Naive thymus-derived CD4-positive, alpha-beta T cell (primary cell): ENCODE data around the gene HLA-DPA1. TPM values are rescaled to one million over a fixed set of nuclear protein-coding genes. Genes with fewer than 3 reads are reported as not detected.
A peak's percentile ranks its signal among the peaks of the same experiment; 100 is the strongest.

Experiments
- ATAC-seq: fragments of 150-1000 bp; cut with Tn5 transposase; 2 replicates; pipeline ENCODE4 v1.10.0; 2021; ENCODE audit warnings: mild to moderate bottlenecking, moderate library complexity
- CTCF ChIA-PET: fragments of 350-600 bp; sonication (Branson Sonifier 250); formaldehyde crosslinking; loops from one replicate; lab custom pipeline; 2021; ENCODE audit warnings: antibody characterized with exemption; lab: Charles Lee
- POLR2A ChIA-PET: fragments of 350-600 bp; sonication (Branson Sonifier 250); formaldehyde crosslinking; loops from one replicate; lab custom pipeline; 2021; ENCODE audit warnings: antibody characterized with exemption, inconsistent platforms; lab: Charles Lee
- DNase-seq, 9 donors: peaks; one replicate each; pipeline versions ENCODE4 v3.0.0 to v3.0.0-alpha.2; 2020 to 2022; ENCODE audit warnings: mixed read lengths in 1 of 9
- H3K27ac ChIP-seq: one replicate; pipeline ENCODE4 v1.7.0; 2013; ENCODE audit warnings: mild to moderate bottlenecking, low read depth, low read length, moderate library complexity
- H3K27me3 ChIP-seq, 2 donors: one replicate each; pipeline ENCODE4 v1.7.0; 2013; ENCODE audit warnings: low read length in 2 of 2, mild to moderate bottlenecking in 2 of 2, moderate library complexity in 2 of 2; ENCODE audit not compliant: control insufficient read depth in 2 of 2, insufficient read depth in 2 of 2
- H3K36me3 ChIP-seq, 3 experiments: 1 replicate in 2 of 3; 2 replicates in 1 of 3; pipeline ENCODE4 v1.7.0; 2013; ENCODE audit warnings: low read length in 3 of 3, mild to moderate bottlenecking in 3 of 3, moderate library complexity in 1 of 3; ENCODE audit not compliant: insufficient read depth in 3 of 3, control insufficient read depth in 2 of 3
- H3K4me1 ChIP-seq, 2 donors: one replicate each; pipeline ENCODE4 v1.7.0; 2013; ENCODE audit warnings: low read length in 2 of 2, mild to moderate bottlenecking in 2 of 2, moderate library complexity in 1 of 2; ENCODE audit not compliant: control insufficient read depth in 2 of 2, insufficient read depth in 2 of 2
- H3K4me3 ChIP-seq: 2 replicates; pipeline ENCODE4 v1.7.0; 2013; ENCODE audit warnings: mild to moderate bottlenecking, low read length
- H3K9me3 ChIP-seq, 3 experiments: 1 replicate in 2 of 3; 2 replicates in 1 of 3; pipeline ENCODE4 v1.7.0; 2013; ENCODE audit warnings: low read length in 3 of 3; ENCODE audit not compliant: control insufficient read depth in 2 of 3
- H3K27ac Mint-ChIP-seq, 9 donors: one replicate each; pipeline ENCODE4 v1.8.0; 2020 to 2022; ENCODE audit warnings: mixed read lengths in 9 of 9, mild to moderate bottlenecking in 8 of 9, moderate library complexity in 5 of 9, inconsistent platforms in 2 of 9
- H3K27me3 Mint-ChIP-seq, 5 donors: one replicate each; pipeline ENCODE4 v1.8.0; 2021 to 2022; ENCODE audit warnings: mixed read lengths in 5 of 5, mild to moderate bottlenecking in 1 of 5
- H3K36me3 Mint-ChIP-seq, 5 donors: one replicate each; pipeline ENCODE4 v1.8.0; 2020 to 2022; ENCODE audit warnings: mixed read lengths in 5 of 5, mild to moderate bottlenecking in 3 of 5, inconsistent platforms in 1 of 5
- H3K4me1 Mint-ChIP-seq, 7 donors: one replicate each; pipeline ENCODE4 v1.8.0; 2020 to 2022; ENCODE audit warnings: mixed read lengths in 7 of 7, mild to moderate bottlenecking in 3 of 7, inconsistent platforms in 1 of 7
- H3K4me3 Mint-ChIP-seq, 10 donors: one replicate each; pipeline ENCODE4 v1.8.0; 2020 to 2022; ENCODE audit warnings: mild to moderate bottlenecking in 10 of 10, mixed read lengths in 10 of 10, moderate library complexity in 6 of 10, inconsistent platforms in 2 of 10
- H3K9me3 Mint-ChIP-seq, 11 donors: one replicate each; pipeline ENCODE4 v1.8.0; 2020 to 2022; ENCODE audit warnings: mixed read lengths in 11 of 11, mild to moderate bottlenecking in 4 of 11, inconsistent platforms in 1 of 11, moderate library complexity in 1 of 11
- intact Hi-C, 2 donors: fragments of 100-400 bp; cut with micrococcal nuclease; formaldehyde crosslinking; loops; one replicate each; pipeline ENCODE4 v1.15.1; 2023
- polyA plus RNA-seq, 2 donors: library from polyadenylated mRNA; unstranded; fragments of 300-500 nt; fragmentation: Illumina TruSeq; gene quantifications; one replicate each; pipeline ENCODE4 v1.2.3, GENCODE V29; 2021
- total RNA-seq, 6 experiments: library from RNA in 5 of 6; stranded (reverse) in 5 of 6; gene quantifications; 1 replicate in 5 of 6; 2 replicates in 1 of 6; pipeline ENCODE4 v1.2.3 and lab custom pipeline; 2021 to 2026

HLA-DPA1 gene
- total and polyA plus RNA-seq, 7 experiments from 2014 or later = 20.2 to 295 (median 45.6) TPM

GRCh38 chr6:33095681-33096080, 22.2 kb upstream of the HLA-DPA1 start:
- Mint-ChIP-seq H3K27ac (no peak overlapping the region), H3K27me3 (peaks cover 26 to 49% (median 28%) of the 10 kb centered on the region in 5 donors), H3K4me3 (no peak overlapping the region), H3K4me1 (peaks cover 0 to 5% (median 0%) of the 10 kb centered on the region in 7 donors), H3K36me3 (peaks cover 4 to 27% (median 13%) of the 10 kb centered on the region in 5 donors), H3K9me3 (peaks cover 9 to 50% (median 30%) of the 10 kb centered on the region in 11 donors)
- H3K36me3 ChIP-seq = no peaks in the 10 kb centered on the region
- no peak overlapping the region for H3K4me3 ChIP-seq
- ChIA-PET POLR2A (no interaction called here), CTCF (interaction anchor here (0.6 kb wide), 1 partner anchor 1292 kb away, joined by 3 read pairs; no protein-coding TSS in a partner anchor)
- no peaks in the 10 kb centered on the region for H3K4me1 ChIP-seq
- H3K27me3 ChIP-seq = peaks cover 0 to 4% of the 10 kb centered on the region in 2 donors
- H3K9me3 ChIP-seq = peaks cover 0 to 6% (median 0%) of the 10 kb centered on the region in 3 experiments
- intact Hi-C loops = no loop called here
- H3K27ac ChIP-seq = no peak overlapping the region
- ATAC-seq = no peak
- no peak for DNase-seq

GRCh38 chr6:33093855-33094254, 20.4 kb upstream of the HLA-DPA1 start:
- POLR2A ChIA-PET = no interaction called here
- H3K4me3 ChIP-seq = no peak overlapping the region
- peaks cover 0 to 4% of the 10 kb centered on the region in 2 donors for H3K27me3 ChIP-seq
- DNase-seq (no peak), ATAC-seq (no peak)
- H3K9me3 Mint-ChIP-seq = peaks cover 0 to 31% (median 14%) of the 10 kb centered on the region in 11 donors
- no peaks in the 10 kb centered on the region for H3K4me1 ChIP-seq
- H3K9me3 ChIP-seq = peaks cover 0 to 4% (median 0%) of the 10 kb centered on the region in 3 experiments
- peaks cover 23 to 41% (median 28%) of the 10 kb centered on the region in 5 donors for H3K27me3 Mint-ChIP-seq
- CTCF ChIA-PET = no interaction called here
- no peak overlapping the region for H3K27ac ChIP-seq
- H3K36me3 Mint-ChIP-seq = peaks cover 2 to 20% (median 10%) of the 10 kb centered on the region in 5 donors
- H3K36me3 ChIP-seq = no peaks in the 10 kb centered on the region
- H3K27ac Mint-ChIP-seq = no peak overlapping the region
- intact Hi-C loops = loop anchor here in 1 of 2 donors (2.0 kb wide), 1 partner anchor 79 kb away; no protein-coding TSS in a partner anchor
- peaks cover 0 to 5% (median 0%) of the 10 kb centered on the region in 7 donors for H3K4me1 Mint-ChIP-seq
- H3K4me3 Mint-ChIP-seq = no peak overlapping the region

- H3K36me3 Mint-ChIP-seq = peaks cover 0 to 8% (median 2%) of the 10 kb centered on the region in 5 donors
- Histone ChIP-seq H3K4me3 (no peak overlapping the region), H3K36me3 (peaks cover 0 to 7% (median 0%) of the 10 kb centered on the region in 3 experiments), H3K9me3 (peaks cover 0 to 3% (median 0%) of the 10 kb centered on the region in 3 experiments), H3K4me1 (no peaks in the 10 kb centered on the region), H3K27ac (no peak overlapping the region), H3K27me3 (peaks cover 0 to 3% of the 10 kb centered on the region in 2 donors)
- ChIA-PET POLR2A (no interaction called here), CTCF (interaction anchor here (0.6 kb wide), 1 partner anchor 98 kb away, joined by 3 read pairs; no protein-coding TSS in a partner anchor)
- no peak overlapping the region for H3K4me3 Mint-ChIP-seq
- H3K9me3 Mint-ChIP-seq = peaks cover 0 to 17% (median 1%) of the 10 kb centered on the region in 11 donors
- no peak overlapping the region for H3K27ac Mint-ChIP-seq
- ATAC-seq = no peak
- no peak for DNase-seq
- peaks cover 0 to 5% (median 0%) of the 10 kb centered on the region in 7 donors for H3K4me1 Mint-ChIP-seq
- peaks cover 13 to 33% (median 21%) of the 10 kb centered on the region in 5 donors for H3K27me3 Mint-ChIP-seq
- intact Hi-C loops = loop anchor here (1.0 to 2.0 kb wide), 2 partner anchors 78 kb away; no protein-coding TSS in a partner anchor
Observed at GRCh38 chr6:33092385-33092784, 18.9 kb upstream of the HLA-DPA1 start.

GRCh38 chr6:33091957-33092356, 18.5 kb upstream of the HLA-DPA1 start:
- ChIA-PET POLR2A (no interaction called here), CTCF (no interaction called here)
- Histone ChIP-seq H3K27ac (no peak overlapping the region), H3K36me3 (peaks cover 0 to 7% (median 0%) of the 10 kb centered on the region in 3 experiments), H3K9me3 (no peaks in the 10 kb centered on the region), H3K4me3 (no peak overlapping the region), H3K27me3 (no peaks in the 10 kb centered on the region), H3K4me1 (no peaks in the 10 kb centered on the region)
- Mint-ChIP-seq H3K27me3 (peaks cover 12 to 32% (median 18%) of the 10 kb centered on the region in 5 donors), H3K27ac (no peak overlapping the region), H3K36me3 (peaks cover 0 to 6% (median 0%) of the 10 kb centered on the region in 5 donors), H3K4me3 (no peak overlapping the region), H3K9me3 (peaks cover 0 to 12% (median 0%) of the 10 kb centered on the region in 11 donors), H3K4me1 (peaks cover 0 to 5% (median 0%) of the 10 kb centered on the region in 7 donors)
- ATAC-seq (peak; percentile 91), DNase-seq (peak in 8 of 9 donors; percentile 13 to 55 (median 41))
- intact Hi-C loops = loop anchor here (1.0 to 2.0 kb wide), 2 partner anchors 77 to 78 kb away; no protein-coding TSS in a partner anchor

- H3K27ac ChIP-seq = no peak overlapping the region
- intact Hi-C loops = no loop called here
Observed at GRCh38 chr6:33088931-33089620, 15.6 kb upstream of the HLA-DPA1 start.

GRCh38 chr6:33088258-33088930, 14.9 kb upstream of the HLA-DPA1 start:
- Histone ChIP-seq H3K36me3 (peaks cover 0 to 7% (median 0%) of the 10 kb centered on the region in 3 experiments), H3K9me3 (no peaks in the 10 kb centered on the region), H3K4me3 (no peak overlapping the region), H3K4me1 (no peaks in the 10 kb centered on the region), H3K27me3 (no peaks in the 10 kb centered on the region), H3K27ac (no peak overlapping the region)
- Mint-ChIP-seq H3K27ac (peak overlapping the region in 1 of 9 donors; percentile 25), H3K4me1 (peaks cover 0 to 6% (median 0%) of the 10 kb centered on the region in 7 donors), H3K9me3 (no peaks in the 10 kb centered on the region), H3K36me3 (peaks cover 0 to 4% (median 2%) of the 10 kb centered on the region in 5 donors), H3K4me3 (no peak overlapping the region), H3K27me3 (peaks cover 0 to 22% (median 0%) of the 10 kb centered on the region in 5 donors)
- ChIA-PET POLR2A (interaction anchor here (1.2 kb wide), 1 partner anchor 52 kb away, joined by 3 read pairs; no protein-coding TSS in a partner anchor), CTCF (interaction anchor here (0.6 kb wide), 1 partner anchor 73 kb away, joined by 3 read pairs; no protein-coding TSS in a partner anchor)
- DNase-seq (no peak), ATAC-seq (no peak)
- intact Hi-C loops = no loop called here

More at GRCh38 chr6:33088931-33089620, 15.6 kb upstream of the HLA-DPA1 start:
- Mint-ChIP-seq H3K9me3 (no peaks in the 10 kb centered on the region), H3K27me3 (peaks cover 0 to 25% (median 0%) of the 10 kb centered on the region in 5 donors), H3K27ac (peak overlapping the region in 1 of 9 donors; percentile 54), H3K4me3 (no peak overlapping the region), H3K36me3 (peaks cover 0 to 4% (median 0%) of the 10 kb centered on the region in 5 donors), H3K4me1 (peaks cover 0 to 6% (median 0%) of the 10 kb centered on the region in 7 donors)
- DNase-seq (no peak), ATAC-seq (no peak)
- Histone ChIP-seq H3K27me3 (no peaks in the 10 kb centered on the region), H3K36me3 (peaks cover 0 to 7% (median 0%) of the 10 kb centered on the region in 3 experiments), H3K4me1 (no peaks in the 10 kb centered on the region), H3K4me3 (no peak overlapping the region), H3K9me3 (no peaks in the 10 kb centered on the region)
- CTCF ChIA-PET = no interaction called here
- POLR2A ChIA-PET = interaction anchor here (1.2 kb wide), 1 partner anchor 53 kb away, joined by 3 read pairs; no protein-coding TSS in a partner anchor
